ENCODE results near the gene DIS3L2.

- TF ChIP-seq CTCF (IDR thresholded peaks at IDR 0.05; ENCODE audit: low read length) (no peak), EZH2 (IDR thresholded peaks at IDR 0.05; ENCODE audit: borderline replicate concordance, low read length) (no peak)
These were observed 22.5 kb upstream of the DIS3L2 start for GRCh38 chr2:231939022-231939421.

Data from OCI-LY1 (cell line).